Osteoblast (primary cell): ENCODE measurements around the gene C14orf119. TPM values are rescaled to one million over a fixed set of nuclear protein-coding genes. Genes with fewer than 3 reads are reported as not detected.

Experiments used
- DNase-seq: peaks from one replicate; pipeline ENCODE4 v3.0.0; 2011; ENCODE audit warnings: low spot score, mixed read lengths; ENCODE audit not compliant: insufficient read length; ENCODE audit errors: missing footprints
- H2AFZ ChIP-seq: 2 replicates; pipeline ENCODE4 v1.6.0; 2011; ENCODE audit warnings: mild to moderate bottlenecking, low read length
- H3K27ac ChIP-seq: 2 replicates; pipeline ENCODE4 v1.5.1; 2011; ENCODE audit warnings: mild to moderate bottlenecking, low read depth, low read length, moderate library complexity
- H3K27me3 ChIP-seq: 2 replicates; pipeline ENCODE4 v1.6.0; 2012; ENCODE audit warnings: mild to moderate bottlenecking, control low read depth, inconsistent platforms, low read length, moderate library complexity; ENCODE audit not compliant: insufficient read depth
- H3K36me3 ChIP-seq: 2 replicates; pipeline ENCODE4 v1.5.1; 2011; ENCODE audit warnings: mild to moderate bottlenecking, low read length, control low read depth, moderate library complexity; ENCODE audit not compliant: insufficient read depth
- H3K4me1 ChIP-seq: 2 replicates; pipeline ENCODE4 v1.5.1; 2011; ENCODE audit warnings: mild to moderate bottlenecking, low read length, control low read depth, moderate library complexity; ENCODE audit not compliant: insufficient read depth
- H3K4me2 ChIP-seq: 2 replicates; pipeline ENCODE4 v1.6.0; 2011; ENCODE audit warnings: mild to moderate bottlenecking, low read length; ENCODE audit not compliant: insufficient read depth
- H3K4me3 ChIP-seq: fragments of 200-600 bp; sonication (generic); 3 replicates; pipeline ENCODE4 v1.5.1; 2012; ENCODE audit warnings: mild to moderate bottlenecking, low read length, inconsistent platforms; ENCODE audit not compliant: insufficient read depth
- H3K79me2 ChIP-seq: 2 replicates; pipeline ENCODE4 v1.6.0; 2012; ENCODE audit warnings: mild to moderate bottlenecking, low read length, control low read depth, inconsistent platforms; ENCODE audit not compliant: insufficient read depth
- H3K9me3 ChIP-seq: 2 replicates; pipeline ENCODE4 v1.5.1; 2011; ENCODE audit warnings: low read depth, low read length, control low read depth
- H4K20me1 ChIP-seq: 2 replicates; pipeline ENCODE4 v1.6.0; 2012; ENCODE audit warnings: mild to moderate bottlenecking, low read length, control low read depth; ENCODE audit not compliant: insufficient read depth
- CTCF ChIP-seq: IDR thresholded peaks from 2 replicates; pipeline ENCODE4 v1.5.1; 2011; ENCODE audit warnings: mild to moderate bottlenecking, low read depth, low read length, moderate library complexity; ENCODE audit errors: extremely low read depth
- total RNA-seq: library from RNA; depleted of rRNA; stranded (reverse); fragments of >200 nt; gene quantifications from 2 replicates; pipeline ENCODE4 v1.2.3, GENCODE V29; 2012

Gene C14orf119
- total RNA-seq, 1 donor: 43.1 TPM

- DNase-seq: no peak
- peaks cover 34% of the 10 kb centered on the region for H3K4me1 ChIP-seq
- H3K27me3 ChIP-seq: no peaks in the 10 kb centered on the region
Observed at GRCh38 chr14:23115918-23116317, 20.6 kb downstream of the C14orf119 start.

GRCh38 chr14:23117371-23118020 is 22.2 kb downstream of the C14orf119 start:
- H3K4me2 ChIP-seq: no peak overlapping the region
- no peaks in the 10 kb centered on the region for H3K9me3 ChIP-seq
- DNase-seq: no peak
- no peak overlapping the region for H3K27ac ChIP-seq
- TF ChIP-seq CTCF: no peak
- no peaks in the 10 kb centered on the region for H3K36me3 ChIP-seq
- H3K4me3 ChIP-seq: no peak overlapping the region
- H3K4me1 ChIP-seq: peaks cover 45% of the 10 kb centered on the region
- no peaks in the 10 kb centered on the region for H4K20me1 ChIP-seq
- H2AFZ ChIP-seq: no peak overlapping the region
- no peaks in the 10 kb centered on the region for H3K27me3 ChIP-seq
- no peaks in the 10 kb centered on the region for H3K79me2 ChIP-seq

More at GRCh38 chr14:23115918-23116317, 20.6 kb downstream of the C14orf119 start:
- H3K4me2 ChIP-seq: no peak overlapping the region
- no peaks in the 10 kb centered on the region for H3K9me3 ChIP-seq
- no peaks in the 10 kb centered on the region for H3K36me3 ChIP-seq
- H3K79me2 ChIP-seq: no peaks in the 10 kb centered on the region
- H3K4me3 ChIP-seq: no peak overlapping the region
- no peaks in the 10 kb centered on the region for H4K20me1 ChIP-seq
- no peak overlapping the region for H2AFZ ChIP-seq
- peak overlapping the region; percentile 92 for H3K27ac ChIP-seq
- TF ChIP-seq CTCF: no peak

GRCh38 chr14:23118506-23119362 is 23.4 kb downstream of the C14orf119 start, which contains the start of gene CEBPE:
TSS of gene CEBPE (minus strand) at chr14:23119255. CDS start at chr14:23119091, 164 bp downstream.
- H3K4me3 ChIP-seq: no peak within 1 kb of the TSS
- H3K27me3 ChIP-seq: no peaks in the 10 kb centered on the region
- no peak for DNase-seq
- no peak within 1 kb of the TSS for H2AFZ ChIP-seq
- no peak for TF ChIP-seq CTCF
- no peak within 1 kb of the TSS for H3K27ac ChIP-seq
- peaks cover 32% of the 10 kb centered on the region for H3K4me1 ChIP-seq
- no peaks in the 10 kb centered on the region for H3K9me3 ChIP-seq
- no peaks in the 10 kb centered on the region for H4K20me1 ChIP-seq
- no peaks in the 10 kb centered on the region for H3K36me3 ChIP-seq
- no peak within 1 kb of the TSS for H3K4me2 ChIP-seq
- H3K79me2 ChIP-seq: no peaks in the 10 kb centered on the region
